SK-N-MC (cell line): ENCODE data around the gene HS3ST1.

Source experiments
- EZH2 ChIP-seq: fragments of 200-600 bp; sonication (generic); IDR thresholded peaks from one replicate; pipeline ENCODE4 v1.6.1; 2017; ENCODE audit warnings: antibody characterized with exemption
- FOXP2 ChIP-seq: optimal IDR thresholded peaks from 2 replicates; pipeline ENCODE3; 2011; ENCODE audit warnings: mild to moderate bottlenecking, moderate library complexity; ENCODE audit not compliant: insufficient read depth; ENCODE audit errors: extremely low read length, control extremely low read depth
- POLR2AphosphoS5 ChIP-seq: IDR thresholded peaks from 2 replicates; pipeline ENCODE4 v1.6.1; 2012; ENCODE audit warnings: mild to moderate bottlenecking, low read depth, low read length, borderline replicate concordance

DNA sequence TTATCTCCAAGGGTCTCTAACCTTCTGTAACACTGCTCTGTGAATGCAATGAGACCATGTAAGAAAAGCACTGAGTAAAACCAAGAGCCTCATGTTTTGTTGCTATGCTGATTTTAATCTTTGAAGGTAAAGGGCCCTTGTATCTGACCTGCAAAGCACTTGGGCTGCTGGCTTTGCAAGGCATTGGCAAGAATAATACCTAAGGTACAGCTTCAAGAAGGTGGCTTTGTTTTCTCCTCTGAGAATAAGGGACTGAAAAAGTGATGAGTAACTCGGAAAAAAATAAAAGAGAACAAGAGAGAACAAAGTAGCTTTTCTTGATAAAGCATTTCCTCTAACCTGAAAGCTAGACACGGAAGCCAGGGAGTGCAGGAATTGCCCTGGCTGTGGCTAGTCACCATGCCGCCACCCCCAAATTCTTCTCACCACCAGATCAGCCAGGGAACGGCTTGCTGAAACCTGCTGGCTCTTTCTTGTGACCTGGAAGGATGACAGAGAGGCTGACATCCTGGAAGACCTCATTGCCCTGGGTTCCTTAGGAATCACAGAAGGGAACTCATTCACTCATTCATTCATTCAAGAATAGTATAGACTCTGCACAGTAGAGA lies 41.8 kb upstream of the HS3ST1 start:
- TF ChIP-seq POLR2AphosphoS5 (no peak), EZH2 (no peak), FOXP2 (no peak)
